HepG2 (cell line): ENCODE results near the gene OR7G3.

Experiments used
- BRCA1 ChIP-seq: sonication (generic); formaldehyde crosslinking; IDR thresholded peaks from 2 replicates; pipeline ENCODE4 v1.4.0; 2020; ENCODE audit warnings: missing genetic modification reagents
- CTCF ChIP-seq: sonication (generic); formaldehyde crosslinking; IDR thresholded peaks from 2 replicates; pipeline ENCODE4 v1.5.0; 2020; ENCODE audit warnings: mild to moderate bottlenecking, missing genetic modification reagents, moderate library complexity
- GATA4 ChIP-seq: sonication (generic); IDR thresholded peaks from 2 replicates; pipeline ENCODE4 v1.6.1; 2016; ENCODE audit warnings: antibody characterized with exemption, low read depth, borderline replicate concordance
- HDAC6 ChIP-seq: fragments of 200-600 bp; sonication (generic); IDR thresholded peaks from 2 replicates; pipeline ENCODE4 v1.7.0; 2017; ENCODE audit warnings: mild to moderate bottlenecking, antibody characterized with exemption, low read length, low read depth
- JUND ChIP-seq: sonication (generic); formaldehyde crosslinking; IDR thresholded peaks from 2 replicates; pipeline ENCODE4 v1.8.0; 2022; ENCODE audit warnings: mild to moderate bottlenecking, missing genetic modification reagents
- MAFF ChIP-seq: IDR thresholded peaks from 2 replicates; pipeline ENCODE4 v1.6.1; 2011; ENCODE audit warnings: low read depth, low read length, improper control_type of control experiment
- POLR2A ChIP-seq, 2 experiments: IDR thresholded peaks; 2 replicates each; pipeline ENCODE4 v1.6.1; 2011; ENCODE audit warnings: low read depth in 2 of 2, low read length in 2 of 2, mild to moderate bottlenecking in 1 of 2, moderate library complexity in 1 of 2; ENCODE audit not compliant: insufficient read depth in 1 of 2
- STAG1 ChIP-seq: sonication (generic); formaldehyde crosslinking; IDR thresholded peaks from 2 replicates; pipeline ENCODE4 v1.4.0; 2020; ENCODE audit warnings: missing genetic modification reagents
- ZBTB2 ChIP-seq: sonication (generic); formaldehyde crosslinking; IDR thresholded peaks from 2 replicates; pipeline ENCODE4 v1.8.0; 2022; ENCODE audit warnings: low read depth, missing genetic modification reagents
- ZNF251 ChIP-seq: sonication (generic); formaldehyde crosslinking; IDR thresholded peaks from 2 replicates; pipeline ENCODE4 v1.9.0; 2021; ENCODE audit warnings: mild to moderate bottlenecking, missing genetic modification reagents
- ZNF280D ChIP-seq: sonication (generic); formaldehyde crosslinking; IDR thresholded peaks from 2 replicates; pipeline ENCODE4 v1.5.1; 2020; ENCODE audit warnings: mild to moderate bottlenecking, missing genetic modification reagents
- ZNF335 ChIP-seq: sonication (generic); formaldehyde crosslinking; IDR thresholded peaks from 2 replicates; pipeline ENCODE4 v1.4.0; 2020; ENCODE audit warnings: missing genetic modification reagents
- ZNF503 ChIP-seq: sonication (generic); formaldehyde crosslinking; IDR thresholded peaks from 2 replicates; pipeline ENCODE4 v1.4.0; 2020; ENCODE audit warnings: missing genetic modification reagents

GRCh38 chr19:9107375-9107774, 19.4 kb downstream of the OR7G3 start, which contains the start of gene OR7G2:
- TF ChIP-seq BRCA1 = no peak
- TF ChIP-seq ZNF503 = no peak
- no peak for TF ChIP-seq ZNF251 (CRISPR knock-in tag)
- no peak for TF ChIP-seq JUND (CRISPR knock-in tag)
- TF ChIP-seq POLR2A (IDR thresholded peaks at IDR 0.05; ENCODE audit: insufficient read depth in 1 of 2, low read depth in 2 of 2, low read length in 2 of 2) = no peak
- TF ChIP-seq ZBTB2 (CRISPR knock-in tag) = no peak
- TF ChIP-seq ZNF280D = no peak
- no peak for TF ChIP-seq STAG1 (CRISPR knock-in tag)
- no peak for TF ChIP-seq CTCF (CRISPR knock-in tag)
- TF ChIP-seq ZNF335 (CRISPR knock-in tag) = no peak
- TF ChIP-seq MAFF = no peak
- no peak for TF ChIP-seq HDAC6
- no peak for TF ChIP-seq GATA4
